GM18526 (cell line): Measurements from ENCODE around the gene HOXA7.

Experiments
- POLR2A ChIP-seq: IDR thresholded peaks from 3 replicates; pipeline ENCODE4 v1.6.1; 2011; ENCODE audit not compliant: insufficient read length; ENCODE audit errors: extremely low read depth

HOXA7 gene

DNA sequence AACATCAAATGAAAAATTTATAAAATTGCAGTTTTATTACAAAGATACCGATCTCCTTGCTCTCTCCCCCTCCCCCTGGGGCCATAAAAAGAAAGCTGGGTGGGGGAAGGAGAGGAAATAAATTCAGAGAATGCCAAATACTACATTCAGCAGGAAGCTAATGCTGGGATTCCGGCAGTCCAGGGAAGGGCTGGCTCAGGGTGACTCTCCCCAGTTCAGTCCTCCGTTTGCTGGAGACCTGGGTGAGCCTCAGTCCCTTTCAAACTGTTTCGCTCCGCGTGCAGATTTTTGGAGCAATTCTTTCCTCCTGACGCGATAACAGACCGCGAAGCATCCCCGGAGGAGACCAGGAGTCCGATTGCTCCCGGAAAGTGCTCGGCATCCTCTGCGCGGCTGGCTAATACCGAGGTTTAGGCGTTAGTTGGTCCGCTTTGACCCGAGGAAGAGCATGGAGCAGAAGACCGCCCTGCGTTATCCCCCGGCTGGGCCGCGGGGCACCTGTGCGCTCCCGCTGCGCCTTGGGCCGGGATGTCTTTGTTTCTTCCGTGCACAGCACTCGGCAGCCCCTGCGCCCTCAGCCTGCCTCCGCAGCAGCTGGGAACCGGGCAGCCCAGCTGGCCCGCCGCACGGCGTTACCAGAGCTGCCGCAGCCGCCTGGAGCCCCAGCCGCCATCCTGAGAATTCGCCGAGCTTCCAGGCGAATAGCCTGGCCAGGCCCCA, 50.1 kb downstream of the HOXA7 start:
- no peak for TF ChIP-seq POLR2A

DNA sequence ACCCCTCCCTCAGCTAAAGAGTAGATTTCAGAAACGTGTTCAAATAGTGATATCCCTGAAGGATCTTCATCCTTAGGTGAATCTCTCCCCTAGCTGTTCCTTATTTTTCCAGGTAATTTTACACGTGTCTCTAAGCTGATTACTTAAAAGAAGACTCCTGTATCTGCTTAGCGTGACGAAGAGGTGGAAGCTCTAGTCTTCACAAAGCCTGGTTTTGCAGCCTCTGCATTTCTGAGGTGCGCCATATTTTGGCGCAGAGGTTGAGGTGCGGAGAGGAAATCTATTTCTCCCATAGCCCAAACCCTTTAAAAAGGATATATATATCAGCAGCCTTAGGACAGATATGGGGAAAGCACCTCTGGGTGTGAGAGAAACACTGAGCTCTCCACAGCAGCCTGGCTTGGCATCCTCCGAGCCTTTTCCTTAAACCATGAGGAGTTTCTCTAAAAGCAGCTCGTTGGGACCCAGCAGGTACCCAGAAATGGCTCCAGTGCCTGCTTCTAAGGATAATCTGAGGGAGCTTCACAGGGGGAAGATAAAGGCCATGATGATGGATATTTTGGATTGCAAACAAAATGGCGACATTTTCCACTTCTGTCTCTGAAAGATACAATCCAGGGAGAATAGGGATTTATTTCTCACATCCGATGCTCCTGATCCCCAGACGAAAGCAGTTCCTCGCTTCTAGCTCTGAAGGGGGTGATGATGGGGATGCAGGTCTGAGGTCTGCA, 51.0 kb downstream of the HOXA7 start:
- TF ChIP-seq POLR2A: no peak

DNA sequence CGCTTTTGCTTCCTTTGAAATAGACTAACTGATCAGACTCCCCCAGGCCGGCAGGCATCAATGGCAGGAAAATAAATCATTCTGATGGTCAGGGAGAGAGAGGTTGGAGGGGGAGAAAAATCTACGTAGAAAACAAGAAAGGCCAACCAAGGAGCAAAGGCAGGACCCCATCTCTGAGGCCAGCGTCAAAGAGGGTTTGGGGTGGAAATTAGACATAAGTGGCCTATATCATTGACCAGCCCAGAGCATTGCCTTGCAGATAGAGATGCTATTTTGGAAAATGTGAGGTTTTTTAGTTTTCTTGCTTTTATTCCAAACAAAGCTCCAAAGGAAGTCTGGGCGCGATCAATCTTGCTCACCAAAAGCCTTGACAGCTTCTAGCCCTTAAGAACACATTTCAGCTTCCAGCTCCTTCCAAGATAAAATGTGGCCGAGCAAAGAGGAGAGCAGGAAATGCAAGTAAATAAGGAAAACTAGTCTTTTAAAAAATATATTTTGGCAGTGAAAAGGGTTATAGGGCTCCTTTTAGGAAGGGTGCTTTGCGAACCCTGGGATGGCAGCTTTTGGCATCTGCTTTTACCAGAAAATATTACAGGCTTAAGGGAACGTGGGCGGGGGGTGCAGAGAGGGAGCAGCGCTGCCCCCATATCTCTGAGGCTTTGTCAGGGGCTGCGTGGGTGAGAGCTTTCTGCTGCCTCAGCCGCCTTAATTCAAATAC, 52.0 kb downstream of the HOXA7 start:
- no peak for TF ChIP-seq POLR2A
